IMR-90 (cell line): ENCODE measurements around the gene GRIA2. TPM values are rescaled to one million over a fixed set of nuclear protein-coding genes. Genes with fewer than 3 reads are reported as not detected.

ENCODE experiments used
- ATAC-seq: fragments of 200-7000 bp; cut with Tn5 transposase; 2 replicates; pipeline ENCODE4 v1.9.1; 2020; ENCODE audit warnings: low read depth, mild to moderate bottlenecking, moderate library complexity
- BruUV-seq: library from RNA; stranded (reverse); fragments of 400-500 nt; replicated peaks from 2 replicates; lab custom pipeline; 2021; lab: Mats Ljungman, UMichigan
- CTCF ChIA-PET: fragments of 300-600 bp; formaldehyde crosslinking; extraction: SDS; loops from one replicate; lab custom pipeline; 2021; ENCODE audit warnings: antibody characterized with exemption; lab: Yijun Ruan, JAX
- POLR2A ChIA-PET: fragments of 300-600 bp; sonication (Branson Sonifier 250); formaldehyde crosslinking; loops from one replicate; lab custom pipeline; 2022; ENCODE audit warnings: antibody characterized with exemption; ENCODE audit not compliant: unreplicated experiment; lab: Charles Lee
- DNase-seq: peaks from one replicate; pipeline ENCODE4 v3.0.0; 2013
- H2AFZ ChIP-seq: replicated peaks from 2 replicates; pipeline ENCODE3; 2013; ENCODE audit warnings: low read length, mild to moderate bottlenecking; ENCODE audit not compliant: poor library complexity
- H2AK5ac ChIP-seq: 2 replicates; pipeline ENCODE4 v1.6.1; 2013; ENCODE audit warnings: low read depth, low read length, inconsistent platforms
- H2AK9ac ChIP-seq: replicated peaks from 2 replicates; pipeline ENCODE3; 2013; ENCODE audit warnings: mild to moderate bottlenecking, low read depth, low read length, moderate library complexity; ENCODE audit not compliant: poor library complexity
- H2BK120ac ChIP-seq: 2 replicates; pipeline ENCODE4 v1.6.1; 2013; ENCODE audit warnings: low read depth, low read length, inconsistent platforms
- H2BK15ac ChIP-seq: 3 replicates; pipeline ENCODE4 v1.6.1; 2013; ENCODE audit warnings: low read depth, low read length, inconsistent platforms
- H2BK20ac ChIP-seq: 2 replicates; pipeline ENCODE4 v1.6.1; 2013; ENCODE audit warnings: low read depth, mild to moderate bottlenecking, inconsistent platforms, low read length, moderate library complexity
- H2BK5ac ChIP-seq: 2 replicates; pipeline ENCODE4 v1.6.1; 2013; ENCODE audit warnings: mild to moderate bottlenecking, low read depth, low read length, inconsistent platforms; ENCODE audit not compliant: poor library complexity, severe bottlenecking
- H3K14ac ChIP-seq: replicated peaks from 2 replicates; pipeline ENCODE4 v1.6.1; 2013; ENCODE audit warnings: low read depth, low read length, inconsistent platforms
- H3K18ac ChIP-seq: 2 replicates; pipeline ENCODE4 v1.6.1; 2013; ENCODE audit warnings: low read depth, low read length, control low read depth
- H3K23ac ChIP-seq: 2 replicates; pipeline ENCODE4 v1.6.1; 2013; ENCODE audit warnings: low read depth, low read length, inconsistent platforms
- H3K27ac ChIP-seq: 2 replicates; pipeline ENCODE4 v1.5.1; 2013; ENCODE audit warnings: mild to moderate bottlenecking, control low read depth, low read length; ENCODE audit not compliant: insufficient read depth
- H3K27me3 ChIP-seq: 2 replicates; pipeline ENCODE4 v1.6.1; 2013; ENCODE audit warnings: low read length; ENCODE audit not compliant: control insufficient read depth, insufficient read depth
- H3K36me3 ChIP-seq: 2 replicates; pipeline ENCODE4 v1.6.1; 2013; ENCODE audit warnings: low read length, mixed read lengths; ENCODE audit not compliant: control insufficient read depth, insufficient read depth
- H3K4ac ChIP-seq: 2 replicates; pipeline ENCODE4 v1.6.1; 2013; ENCODE audit warnings: low read depth, low read length, inconsistent platforms
- H3K4me1 ChIP-seq: 2 replicates; pipeline ENCODE4 v1.6.1; 2013; ENCODE audit warnings: low read length, mixed read lengths; ENCODE audit not compliant: control insufficient read depth, insufficient read depth
- H3K4me2 ChIP-seq: 2 replicates; pipeline ENCODE4 v1.6.1; 2013; ENCODE audit warnings: low read depth, mild to moderate bottlenecking, control low read depth, low read length, moderate library complexity
- H3K4me3 ChIP-seq: 2 replicates; pipeline ENCODE4 v1.5.1; 2013; ENCODE audit warnings: low read depth, mild to moderate bottlenecking, control low read depth, low read length, moderate library complexity; ENCODE audit not compliant: insufficient read depth
- H3K56ac ChIP-seq: 2 replicates; pipeline ENCODE4 v1.6.1; 2013; ENCODE audit warnings: low read length, inconsistent platforms; ENCODE audit not compliant: insufficient read depth; ENCODE audit errors: extremely low read depth
- H3K79me1 ChIP-seq, 2 experiments: 2 replicates each; pipeline ENCODE4 v1.6.1; 2013; ENCODE audit warnings: low read length in 2 of 2, inconsistent platforms in 1 of 2, low read depth in 1 of 2
- H3K9ac ChIP-seq: 2 replicates; pipeline ENCODE4 v1.6.1; 2013; ENCODE audit warnings: low read depth, low read length, control low read depth
- H3K9me1 ChIP-seq: 2 replicates; pipeline ENCODE4 v1.6.1; 2013; ENCODE audit warnings: low read length, inconsistent platforms; ENCODE audit not compliant: insufficient read depth
- H3K9me3 ChIP-seq: 2 replicates; pipeline ENCODE4 v1.6.1; 2013; ENCODE audit warnings: low read length; ENCODE audit not compliant: control insufficient read depth, insufficient read depth
- H4K20me1 ChIP-seq: 2 replicates; pipeline ENCODE4 v1.6.1; 2013; ENCODE audit warnings: low read length, inconsistent platforms; ENCODE audit not compliant: insufficient read depth
- H4K5ac ChIP-seq: 2 replicates; pipeline ENCODE4 v1.6.1; 2013; ENCODE audit warnings: mild to moderate bottlenecking, low read depth, low read length, control low read depth
- H4K8ac ChIP-seq, 2 experiments: 2 replicates each; pipeline ENCODE4 v1.6.1; 2013; ENCODE audit warnings: low read depth in 2 of 2, low read length in 2 of 2, control low read depth in 1 of 2, inconsistent platforms in 1 of 2
- H4K91ac ChIP-seq: 2 replicates; pipeline ENCODE4 v1.6.1; 2013; ENCODE audit warnings: low read depth, low read length, inconsistent platforms; ENCODE audit not compliant: insufficient read depth
- BHLHE40 ChIP-seq: fragments of 150-350 bp; IDR thresholded peaks from 2 replicates; pipeline ENCODE4 v1.6.1; 2016; ENCODE audit warnings: mild to moderate bottlenecking, low read depth, low read length
- CEBPB ChIP-seq: IDR thresholded peaks from 2 replicates; pipeline ENCODE4 v1.6.1; 2012; ENCODE audit warnings: low read depth, low read length, improper control_type of control experiment
- CHD1 ChIP-seq: IDR thresholded peaks from 2 replicates; pipeline ENCODE4 v1.6.1; 2012; ENCODE audit warnings: low read depth, low read length, improper control_type of control experiment
- FOS ChIP-seq: fragments of 150-350 bp; IDR thresholded peaks from 2 replicates; pipeline ENCODE4 v1.6.1; 2016; ENCODE audit warnings: low read depth, low read length
- MAFK ChIP-seq: IDR thresholded peaks from 2 replicates; pipeline ENCODE4 v1.6.1; 2012; ENCODE audit warnings: low read depth, low read length, improper control_type of control experiment
- MAZ ChIP-seq: IDR thresholded peaks from 2 replicates; pipeline ENCODE4 v1.6.1; 2012; ENCODE audit warnings: low read depth, mild to moderate bottlenecking, low read length, improper control_type of control experiment, moderate library complexity, borderline replicate concordance
- MXI1 ChIP-seq: IDR thresholded peaks from 2 replicates; pipeline ENCODE4 v1.6.1; 2012; ENCODE audit warnings: low read depth, mild to moderate bottlenecking, low read length, moderate library complexity, borderline replicate concordance
- NFE2L2 ChIP-seq: fragments of 150-350 bp; IDR thresholded peaks from 2 replicates; pipeline ENCODE4 v1.6.1; 2016; ENCODE audit warnings: low read depth, mild to moderate bottlenecking, low read length
- POLR2A ChIP-seq: IDR thresholded peaks from 2 replicates; pipeline ENCODE4 v1.6.1; 2012; ENCODE audit warnings: mild to moderate bottlenecking, low read depth, low read length
- RAD21 ChIP-seq: IDR thresholded peaks from 2 replicates; pipeline ENCODE4 v1.6.1; 2012; ENCODE audit warnings: low read length, improper control_type of control experiment
- RCOR1 ChIP-seq: IDR thresholded peaks from 2 replicates; pipeline ENCODE4 v1.6.1; 2012; ENCODE audit warnings: mild to moderate bottlenecking, low read length, improper control_type of control experiment; ENCODE audit not compliant: insufficient replicate concordance
- RFX5 ChIP-seq: IDR thresholded peaks from 2 replicates; pipeline ENCODE4 v1.8.0; 2012; ENCODE audit warnings: low read depth, mild to moderate bottlenecking, low read length, moderate library complexity
- SMC3 ChIP-seq: fragments of 150-350 bp; IDR thresholded peaks from 2 replicates; pipeline ENCODE4 v1.6.1; 2016; ENCODE audit warnings: low read depth, mild to moderate bottlenecking, antibody characterized with exemption, low read length, moderate library complexity
- WGBS, 2 experiments: methylation state at CpG; one replicate each; pipeline versions ENCODE4 v1.1.5 to v1.1.7; 2013; ENCODE audit warnings: missing lambda C conversion rate in 2 of 2; ENCODE audit not compliant: insufficient read length in 1 of 2; ENCODE audit errors: extremely low coverage in 2 of 2; 5-methylcytosine and 5-hydroxymethylcytosine counted together
- dilution Hi-C: fragments of 300-500 bp; cut with HindIII; formaldehyde crosslinking; loops from one replicate; pipeline ENCODE4 v1.14.3; 2018; ENCODE audit warnings: low sequenced_read_pairs; ENCODE audit not compliant: unreplicated experiment
- in situ Hi-C: fragments of 300-500 bp; cut with MboI; formaldehyde crosslinking; loops from 3 replicates; pipeline ENCODE4 v1.14.3; 2019; ENCODE audit warnings: low sequenced_read_pairs, inconsistent platforms, mixed read lengths
- intact Hi-C: fragments of 100-400 bp; cut with micrococcal nuclease; formaldehyde crosslinking; loops from 2 replicates; pipeline ENCODE4 v1.10.0; 2022
- polyA plus RNA-seq, 3 experiments: library from polyadenylated mRNA; depleted of rRNA; stranded (reverse); fragments of >200 nt; gene quantifications; 2 replicates each; pipeline ENCODE4 v1.2.3, GENCODE V29; 2012; ENCODE audit warnings: low replicate concordance in 1 of 3
- total RNA-seq: library from RNA; depleted of rRNA; stranded (reverse); fragments of >200 nt; gene quantifications from 2 replicates; pipeline ENCODE4 v1.2.3, GENCODE V29; 2012
- TF ChIP-seq, protein P1 (sequence below): conservative IDR thresholded peaks from 2 replicates; pipeline ENCODE4 v1.5.1; 2012; ENCODE audit warnings: mild to moderate bottlenecking, low read depth, low read length, improper control_type of control experiment
- TF ChIP-seq, protein P2 (sequence below): fragments of 150-350 bp; IDR thresholded peaks from 2 replicates; pipeline ENCODE4 v1.6.1; 2017; ENCODE audit warnings: mild to moderate bottlenecking, antibody characterized with exemption, low read length, low read depth
- TF ChIP-seq, protein P3 (sequence below): fragments of 150-350 bp; IDR thresholded peaks from 2 replicates; pipeline ENCODE4 v1.6.1; 2016; ENCODE audit warnings: low read depth, mild to moderate bottlenecking, low read length, moderate library complexity, borderline replicate concordance

Gene GRIA2
- total and polyA plus RNA-seq, 2 of the 4 experiments (the other 2 are of a cell fraction): not detected

DNA sequence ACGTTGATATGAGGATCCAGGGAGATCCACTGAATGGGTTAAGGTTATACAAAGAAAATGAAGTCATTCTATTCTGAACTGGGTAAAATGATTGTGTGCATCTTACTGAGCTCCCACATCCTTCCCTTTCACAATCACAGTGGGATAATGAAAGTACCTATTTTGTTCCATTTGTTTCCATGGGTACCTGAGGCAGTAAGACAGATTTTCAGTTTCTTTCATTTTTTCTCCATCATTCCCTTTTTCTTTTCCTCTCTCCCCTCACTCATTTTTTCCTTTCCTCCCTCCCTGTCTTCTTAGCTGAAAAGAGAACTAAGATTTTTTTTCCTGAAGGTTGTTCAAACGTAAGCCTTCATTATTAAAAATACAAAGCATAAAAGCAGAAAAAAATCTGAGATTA is 4.6 kb downstream of the GRIA2 start:
- H3K56ac ChIP-seq: no peak overlapping the region
- no peaks in the 10 kb centered on the region; the same call in 1 of the 2 replicates for H3K9me3 ChIP-seq
- H4K20me1 ChIP-seq: no peaks in the 10 kb centered on the region
- H4K8ac ChIP-seq: no peak overlapping the region
- no peak overlapping the region for H4K91ac ChIP-seq
- ChIA-PET POLR2A (no interaction called here), CTCF (no interaction called here)
- ATAC-seq: no peak
- in situ Hi-C loops (no loop called here), dilution Hi-C loops (no loop called here), intact Hi-C loops (no loop called here)
- no peak overlapping the region for H2AFZ ChIP-seq
- H4K5ac ChIP-seq: no peak overlapping the region
- no peak overlapping the region for H2AK5ac ChIP-seq
- no peaks in the 10 kb centered on the region for H3K79me1 ChIP-seq
- no peak overlapping the region for H2BK15ac ChIP-seq
- H3K36me3 ChIP-seq: no peaks in the 10 kb centered on the region
- H3K9me1 ChIP-seq: no peaks in the 10 kb centered on the region; the same call in 1 of the 2 replicates
- no peak overlapping the region for H3K18ac ChIP-seq
- no peak overlapping the region for H2BK20ac ChIP-seq
- peaks cover 27% of the 10 kb centered on the region for H3K27me3 ChIP-seq
- TF ChIP-seq, protein P1, sequence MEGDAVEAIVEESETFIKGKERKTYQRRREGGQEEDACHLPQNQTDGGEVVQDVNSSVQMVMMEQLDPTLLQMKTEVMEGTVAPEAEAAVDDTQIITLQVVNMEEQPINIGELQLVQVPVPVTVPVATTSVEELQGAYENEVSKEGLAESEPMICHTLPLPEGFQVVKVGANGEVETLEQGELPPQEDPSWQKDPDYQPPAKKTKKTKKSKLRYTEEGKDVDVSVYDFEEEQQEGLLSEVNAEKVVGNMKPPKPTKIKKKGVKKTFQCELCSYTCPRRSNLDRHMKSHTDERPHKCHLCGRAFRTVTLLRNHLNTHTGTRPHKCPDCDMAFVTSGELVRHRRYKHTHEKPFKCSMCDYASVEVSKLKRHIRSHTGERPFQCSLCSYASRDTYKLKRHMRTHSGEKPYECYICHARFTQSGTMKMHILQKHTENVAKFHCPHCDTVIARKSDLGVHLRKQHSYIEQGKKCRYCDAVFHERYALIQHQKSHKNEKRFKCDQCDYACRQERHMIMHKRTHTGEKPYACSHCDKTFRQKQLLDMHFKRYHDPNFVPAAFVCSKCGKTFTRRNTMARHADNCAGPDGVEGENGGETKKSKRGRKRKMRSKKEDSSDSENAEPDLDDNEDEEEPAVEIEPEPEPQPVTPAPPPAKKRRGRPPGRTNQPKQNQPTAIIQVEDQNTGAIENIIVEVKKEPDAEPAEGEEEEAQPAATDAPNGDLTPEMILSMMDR: no peak
- TF ChIP-seq MAFK (no peak), CHD1 (no peak), CEBPB (no peak), FOS (no peak), RCOR1 (no peak), BHLHE40 (no peak), RAD21 (no peak), SMC3 (no peak), RFX5 (no peak), POLR2A (no peak), MXI1 (no peak), NFE2L2 (no peak), MAZ (no peak)
- TF ChIP-seq, protein P2, sequence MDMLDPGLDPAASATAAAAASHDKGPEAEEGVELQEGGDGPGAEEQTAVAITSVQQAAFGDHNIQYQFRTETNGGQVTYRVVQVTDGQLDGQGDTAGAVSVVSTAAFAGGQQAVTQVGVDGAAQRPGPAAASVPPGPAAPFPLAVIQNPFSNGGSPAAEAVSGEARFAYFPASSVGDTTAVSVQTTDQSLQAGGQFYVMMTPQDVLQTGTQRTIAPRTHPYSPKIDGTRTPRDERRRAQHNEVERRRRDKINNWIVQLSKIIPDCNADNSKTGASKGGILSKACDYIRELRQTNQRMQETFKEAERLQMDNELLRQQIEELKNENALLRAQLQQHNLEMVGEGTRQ: no peak
- TF ChIP-seq, protein P3, sequence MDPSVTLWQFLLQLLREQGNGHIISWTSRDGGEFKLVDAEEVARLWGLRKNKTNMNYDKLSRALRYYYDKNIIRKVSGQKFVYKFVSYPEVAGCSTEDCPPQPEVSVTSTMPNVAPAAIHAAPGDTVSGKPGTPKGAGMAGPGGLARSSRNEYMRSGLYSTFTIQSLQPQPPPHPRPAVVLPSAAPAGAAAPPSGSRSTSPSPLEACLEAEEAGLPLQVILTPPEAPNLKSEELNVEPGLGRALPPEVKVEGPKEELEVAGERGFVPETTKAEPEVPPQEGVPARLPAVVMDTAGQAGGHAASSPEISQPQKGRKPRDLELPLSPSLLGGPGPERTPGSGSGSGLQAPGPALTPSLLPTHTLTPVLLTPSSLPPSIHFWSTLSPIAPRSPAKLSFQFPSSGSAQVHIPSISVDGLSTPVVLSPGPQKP: no peak
- no peak overlapping the region for H3K4me3 ChIP-seq
- WGBS, 2 experiments: no CpG with 5 or more reads among the region's 2 CpGs
- no peak overlapping the region for H3K9ac ChIP-seq
- H3K23ac ChIP-seq: no peak overlapping the region
- no peak overlapping the region for H2BK5ac ChIP-seq
- no peak overlapping the region for H3K4ac ChIP-seq
- no peak for DNase-seq
- H2BK120ac ChIP-seq: no peak overlapping the region
- no peak overlapping the region for H3K4me2 ChIP-seq
- no peak overlapping the region for H3K27ac ChIP-seq
- BruUV-seq: no TSS peak
- no peak overlapping the region for H3K14ac ChIP-seq
- H3K4me1 ChIP-seq: peaks cover 4% of the 10 kb centered on the region; the same call in 1 of the 2 replicates
- H2AK9ac ChIP-seq: no peak overlapping the region
